DND-41 (cell line): ENCODE results near the gene SIN3A.

Experiments used
- CTCF ChIP-seq: IDR thresholded peaks from 2 replicates; pipeline ENCODE4 v1.5.1; 2012; ENCODE audit warnings: borderline replicate concordance, low read length, moderate library complexity, mild to moderate bottlenecking; ENCODE audit not compliant: poor library complexity, severe bottlenecking; ENCODE audit errors: extremely low read depth
- EZH2 ChIP-seq: IDR thresholded peaks from 3 replicates; pipeline ENCODE4 v1.6.1; 2012; ENCODE audit warnings: borderline replicate concordance, low read depth, mild to moderate bottlenecking, moderate library complexity, low read length, inconsistent platforms; ENCODE audit not compliant: severe bottlenecking

GRCh38 chr15:75321711-75322110 is 129.8 kb downstream of the SIN3A start:
- TF ChIP-seq CTCF (no peak), EZH2 (no peak)
